HepG2 (cell line): ENCODE results near the gene EGFR. TPM values are rescaled to one million over a fixed set of nuclear protein-coding genes. Genes with fewer than 3 reads are reported as not detected.

Source experiments
- ATAC-seq: fragments of 200-7000 bp; cut with Tn5 transposase; 3 replicates; pipeline ENCODE4 v1.9.1; 2020; ENCODE audit warnings: mild to moderate bottlenecking, moderate library complexity
- BruUV-seq: library from RNA; stranded (reverse); fragments of 400-500 nt; replicated peaks from 2 replicates; lab custom pipeline; 2021; lab: Mats Ljungman, UMichigan
- CTCF ChIA-PET: fragments of 300-600 bp; formaldehyde crosslinking; extraction: SDS; loops from one replicate; lab custom pipeline; 2021; ENCODE audit warnings: low total read pairs, inconsistent platforms, low intra/inter-chr PET ratio; lab: Yijun Ruan, JAX
- POLR2A ChIA-PET: fragments of 350-600 bp; sonication (Branson Sonifier 250); formaldehyde crosslinking; loops from one replicate; lab custom pipeline; 2020; ENCODE audit warnings: antibody characterized with exemption, inconsistent platforms; lab: Yijun Ruan, JAX
- DNase-seq: peaks from one replicate; pipeline ENCODE4 v3.0.0-alpha.2; 2015; ENCODE audit warnings: low spot score
- FAIRE-seq: peaks from 3 replicates; lab custom pipeline; 2011; peaks lifted over from hg19 to GRCh38; lab: Jason Lieb, UNC
- H2AFZ ChIP-seq: one replicate; pipeline ENCODE4 v1.6.1; 2011; ENCODE audit warnings: low read length, inconsistent platforms
- H3K27ac ChIP-seq: fragments of 300-600 bp; 3 replicates; pipeline ENCODE4 v1.8.0; 2011; ENCODE audit warnings: mixed run types, mild to moderate bottlenecking, mixed read lengths, low read length, inconsistent platforms; ENCODE audit not compliant: insufficient read depth; ENCODE audit errors: extremely low read length
- H3K27me3 ChIP-seq, 2 experiments: fragments of 200-600 bp in 1 of 2; 2 replicates in 1 of 2; 3 replicates in 1 of 2; pipeline versions ENCODE4 v1.6.0 to v1.8.0; 2011; ENCODE audit warnings: low read length in 2 of 2, mild to moderate bottlenecking in 2 of 2, moderate library complexity in 2 of 2, inconsistent platforms in 1 of 2; ENCODE audit not compliant: insufficient read depth in 2 of 2, control insufficient read depth in 1 of 2
- H3K36me3 ChIP-seq, 2 experiments: fragments of 200-600 bp in 1 of 2; replicated peaks in 1 of 2; 2 replicates in 1 of 2; 3 replicates in 1 of 2; pipeline versions ENCODE4 v1.5.1 to v1.8.0; 2011; ENCODE audit warnings: low read length in 2 of 2, inconsistent platforms in 1 of 2; ENCODE audit not compliant: insufficient read depth in 2 of 2, control insufficient read depth in 1 of 2
- H3K4me1 ChIP-seq: 2 replicates; pipeline ENCODE4 v1.5.1; 2012; ENCODE audit warnings: low read length, inconsistent platforms; ENCODE audit not compliant: insufficient read depth
- H3K4me2 ChIP-seq: 2 replicates; pipeline ENCODE4 v1.6.0; 2011; ENCODE audit warnings: low read depth, low read length, inconsistent platforms
- H3K4me3 ChIP-seq, 3 experiments: fragments of 200-600 bp in 1 of 3; sonication (generic), shearing (Covaris generic) in 1 of 3; replicated peaks in 1 of 3; 2 replicates each; pipeline ENCODE4 v1.5.1; 2011 to 2016; ENCODE audit warnings: low read length in 3 of 3, inconsistent platforms in 2 of 3, low read depth in 2 of 3, mild to moderate bottlenecking in 2 of 3, control low read depth in 1 of 3, mixed read lengths in 1 of 3; ENCODE audit not compliant: insufficient read depth in 1 of 3
- H3K79me2 ChIP-seq: one replicate; pipeline ENCODE4 v1.6.1; 2011; ENCODE audit warnings: low read length, inconsistent platforms; ENCODE audit not compliant: insufficient read depth
- H3K9ac ChIP-seq: 2 replicates; pipeline ENCODE4 v1.6.0; 2011; ENCODE audit warnings: mild to moderate bottlenecking, low read depth, low read length, inconsistent platforms; ENCODE audit not compliant: insufficient read depth
- H3K9me3 ChIP-seq: 2 replicates; pipeline ENCODE4 v1.5.1; 2012; ENCODE audit warnings: mild to moderate bottlenecking, low read length
- H4K20me1 ChIP-seq: 2 replicates; pipeline ENCODE4 v1.6.0; 2011; ENCODE audit warnings: inconsistent platforms, mild to moderate bottlenecking, low read length, moderate library complexity; ENCODE audit not compliant: insufficient read depth
- MBD4 ChIP-seq: IDR thresholded peaks from 2 replicates; pipeline ENCODE4 v1.6.1; 2012; ENCODE audit warnings: low read length, inconsistent platforms, borderline replicate concordance
- SIN3A ChIP-seq: IDR thresholded peaks from 2 replicates; pipeline ENCODE4 v1.6.1; 2011; ENCODE audit warnings: low read depth, mild to moderate bottlenecking, control low read depth, low read length, borderline replicate concordance
- ZBTB8A ChIP-seq: sonication (generic); formaldehyde crosslinking; IDR thresholded peaks from 2 replicates; pipeline ENCODE4 v1.4.0; 2020; ENCODE audit warnings: mild to moderate bottlenecking, low read depth, missing genetic modification reagents, borderline replicate concordance
- WGBS: methylation state at CpG from one replicate; pipeline ENCODE4 v1.1.6; 2017; ENCODE audit warnings: low lambda C conversion rate; 5-methylcytosine and 5-hydroxymethylcytosine counted together
- in situ Hi-C: cut with HindIII; loops from 2 replicates; pipeline ENCODE4 v1.10.0; 2017; ENCODE audit warnings: low pct_unique_long_range_greater_than_20kb; ENCODE audit not compliant: extremely low pct_ligation_motif_present
- intact Hi-C: fragments of 100-400 bp; cut with micrococcal nuclease; formaldehyde crosslinking; loops from one replicate; pipeline ENCODE4 v1.10.0; 2022; ENCODE audit not compliant: unreplicated experiment
- polyA plus RNA-seq, 8 experiments: library from polyadenylated mRNA; depleted of rRNA in 3 of 8; stranded (reverse) in 7 of 8; unstranded in 1 of 8; fragments of >200 nt; fragmentation: Illumina TruSeq in 4 of 8; extraction: Trizol in 4 of 8; gene quantifications; 2 replicates each; pipeline versions ENCODE4 v1.2.1 to v1.2.3, GENCODE V29; 2011 to 2016; ENCODE audit warnings: low read depth in 4 of 8, missing spikeins in 1 of 8, mixed read lengths in 1 of 8; ENCODE audit not compliant: insufficient read depth in 1 of 8
- total RNA-seq, 5 experiments: library from RNA; depleted of rRNA; stranded (reverse); fragments of >200 nt; fragmentation: Illumina TruSeq; extraction: Trizol; gene quantifications; 2 replicates each; pipeline ENCODE4 v1.2.3, GENCODE V29; 2016; ENCODE audit warnings: low read depth in 1 of 5
- TF ChIP-seq, protein P1 (sequence below): sonication (generic); formaldehyde crosslinking; IDR thresholded peaks from 2 replicates; pipeline ENCODE4 v1.4.0; 2020; ENCODE audit warnings: missing genetic modification reagents
- TF ChIP-seq, protein P2 (sequence below): sonication (generic); formaldehyde crosslinking; IDR thresholded peaks from 2 replicates; pipeline ENCODE4 v1.5.0; 2020; ENCODE audit warnings: missing genetic modification reagents, mild to moderate bottlenecking, borderline replicate concordance

Gene EGFR
- total and polyA plus RNA-seq, 2 of the 13 experiments (the other 11 are each of a cell fraction or from before 2014, with no cell fraction given), result 7.0 to 10.0 TPM

DNA sequence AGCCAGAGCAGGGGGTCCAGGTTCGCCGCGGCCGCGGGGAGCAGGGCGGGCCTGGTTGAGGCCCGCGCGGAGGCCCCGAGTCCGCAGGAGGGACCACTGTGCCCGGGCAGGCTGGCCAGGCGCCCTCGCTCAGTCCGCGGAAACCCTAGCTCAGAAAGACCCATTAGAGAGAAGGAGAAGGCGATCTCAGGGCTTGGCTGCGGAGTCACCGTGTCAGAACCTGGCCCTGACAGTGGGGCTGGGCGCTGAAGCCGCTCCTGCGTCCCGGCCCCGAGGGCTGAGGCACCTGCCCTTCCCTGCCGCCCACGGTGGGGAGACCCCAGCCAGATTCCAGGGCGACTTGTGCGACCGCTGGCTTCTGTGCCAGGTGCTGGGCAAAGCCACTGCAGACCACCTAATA is 14.2 kb upstream of the EGFR start:
- no peak for FAIRE-seq
- H3K36me3 ChIP-seq, result no peaks in the 10 kb centered on the region
- no peaks in the 10 kb centered on the region for H3K4me1 ChIP-seq
- H2AFZ ChIP-seq, result no peak overlapping the region
- TF ChIP-seq ZBTB8A (CRISPR knock-in tag) (no peak), SIN3A (no peak), MBD4 (no peak)
- TF ChIP-seq, protein P1, sequence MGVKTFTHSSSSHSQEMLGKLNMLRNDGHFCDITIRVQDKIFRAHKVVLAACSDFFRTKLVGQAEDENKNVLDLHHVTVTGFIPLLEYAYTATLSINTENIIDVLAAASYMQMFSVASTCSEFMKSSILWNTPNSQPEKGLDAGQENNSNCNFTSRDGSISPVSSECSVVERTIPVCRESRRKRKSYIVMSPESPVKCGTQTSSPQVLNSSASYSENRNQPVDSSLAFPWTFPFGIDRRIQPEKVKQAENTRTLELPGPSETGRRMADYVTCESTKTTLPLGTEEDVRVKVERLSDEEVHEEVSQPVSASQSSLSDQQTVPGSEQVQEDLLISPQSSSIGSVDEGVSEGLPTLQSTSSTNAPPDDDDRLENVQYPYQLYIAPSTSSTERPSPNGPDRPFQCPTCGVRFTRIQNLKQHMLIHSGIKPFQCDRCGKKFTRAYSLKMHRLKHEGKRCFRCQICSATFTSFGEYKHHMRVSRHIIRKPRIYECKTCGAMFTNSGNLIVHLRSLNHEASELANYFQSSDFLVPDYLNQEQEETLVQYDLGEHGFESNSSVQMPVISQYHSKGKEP (CRISPR knock-in tag), result no peak
- H3K4me2 ChIP-seq, result no peak overlapping the region
- no TSS peak for BruUV-seq
- no peak for DNase-seq
- intact Hi-C loops, result no loop called here
- H3K4me3 ChIP-seq, result no peak overlapping the region
- H3K9ac ChIP-seq, result no peak overlapping the region
- no peak for ATAC-seq
- no peaks in the 10 kb centered on the region for H3K79me2 ChIP-seq
- ChIA-PET CTCF (no interaction called here), POLR2A (interaction anchor here (1.3 kb wide), 1 partner anchor 12 kb away, joined by 3 read pairs; no protein-coding TSS in a partner anchor)
- H3K27ac ChIP-seq, result no peak overlapping the region
- H3K9me3 ChIP-seq, result no peaks in the 10 kb centered on the region
- WGBS, result 100% methylated on average over 3 of the region's 29 CpGs
- no peaks in the 10 kb centered on the region; a peak in 2 of 5 replicates for H3K27me3 ChIP-seq
- in situ Hi-C loops, result no loop called here
- no peaks in the 10 kb centered on the region for H4K20me1 ChIP-seq

DNA sequence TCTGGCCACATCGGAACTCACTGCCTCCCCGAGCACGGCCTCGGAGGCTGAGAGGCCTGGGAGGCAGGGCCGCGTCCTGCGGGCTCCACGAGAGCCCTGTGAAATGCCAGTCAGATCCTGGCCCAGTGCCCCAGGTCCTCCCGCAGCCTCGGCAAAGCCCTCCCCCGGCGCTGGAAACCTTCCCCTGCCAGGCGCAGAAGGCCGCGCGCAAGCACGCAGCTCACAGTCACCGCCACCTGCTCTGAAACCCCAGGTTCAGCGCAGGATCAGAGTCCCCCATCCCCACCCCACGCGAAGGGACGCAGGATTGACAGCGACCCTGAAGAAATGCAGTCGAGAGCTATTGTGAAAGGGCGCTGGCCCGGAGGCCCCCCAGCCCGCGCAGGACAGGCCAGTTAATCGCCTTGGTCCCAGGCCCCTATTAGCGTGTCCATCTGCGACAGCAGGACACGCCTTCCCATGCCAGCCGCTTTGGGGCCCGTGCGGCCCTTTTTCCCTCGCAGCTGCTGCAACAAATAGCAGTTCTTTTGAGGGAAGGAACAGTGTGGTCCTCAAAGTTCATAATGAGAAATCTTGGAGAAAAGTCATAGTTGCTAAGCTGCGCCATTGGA is 13.5 kb upstream of the EGFR start:
- FAIRE-seq (no peak), ATAC-seq (no peak), DNase-seq (no peak)
- H4K20me1 ChIP-seq, result no peaks in the 10 kb centered on the region
- H3K4me1 ChIP-seq, result no peaks in the 10 kb centered on the region
- WGBS, result 71% methylated on average over 21 of the region's 37 CpGs
- BruUV-seq, result no TSS peak
- POLR2A ChIA-PET, result no interaction called here
- TF ChIP-seq, protein P2, sequence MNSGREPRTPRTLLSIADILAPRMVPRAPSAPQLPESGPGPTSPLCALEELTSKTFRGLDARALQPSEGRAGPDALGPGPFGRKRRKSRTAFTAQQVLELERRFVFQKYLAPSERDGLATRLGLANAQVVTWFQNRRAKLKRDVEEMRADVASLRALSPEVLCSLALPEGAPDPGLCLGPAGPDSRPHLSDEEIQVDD (CRISPR knock-in tag), result no peak
- H3K9ac ChIP-seq, result no peak overlapping the region
- H3K4me2 ChIP-seq, result no peak overlapping the region
- H3K79me2 ChIP-seq, result no peaks in the 10 kb centered on the region
- H3K27ac ChIP-seq, result no peak overlapping the region
- no peaks in the 10 kb centered on the region for H3K9me3 ChIP-seq
- intact Hi-C loops (no loop called here), in situ Hi-C loops (no loop called here)
- no peaks in the 10 kb centered on the region; a peak in 2 of 5 replicates for H3K27me3 ChIP-seq
- H3K36me3 ChIP-seq, result no peaks in the 10 kb centered on the region
- no peak overlapping the region for H3K4me3 ChIP-seq
- H2AFZ ChIP-seq, result no peak overlapping the region
- CTCF ChIA-PET, result no interaction called here
